Stimulated activated CD4-positive, alpha-beta T cell treated with anti-CD3 and anti-CD28 coated beads, TNF-alpha, amount 100 ng/mL, for 4 hours (primary cell): ENCODE measurements around the gene LCNL1.

Experiments
- DNase-seq, 3 experiments: peaks; one replicate each; pipeline ENCODE4 v3.0.0-alpha.2; 2020; ENCODE audit warnings: low read depth in 3 of 3

The LCNL1 gene

GRCh38 chr9:136982232-136983051 is at the start of gene LCNL1:
LCNL1 (plus strand) TSS chr9:136982993; CDS start chr9:136983587, 594 bp downstream.
- no peak for DNase-seq

- DNase-seq, result no peak
These were observed 48.5 kb upstream of the LCNL1 start for GRCh38 chr9:136934277-136934676.

DNA sequence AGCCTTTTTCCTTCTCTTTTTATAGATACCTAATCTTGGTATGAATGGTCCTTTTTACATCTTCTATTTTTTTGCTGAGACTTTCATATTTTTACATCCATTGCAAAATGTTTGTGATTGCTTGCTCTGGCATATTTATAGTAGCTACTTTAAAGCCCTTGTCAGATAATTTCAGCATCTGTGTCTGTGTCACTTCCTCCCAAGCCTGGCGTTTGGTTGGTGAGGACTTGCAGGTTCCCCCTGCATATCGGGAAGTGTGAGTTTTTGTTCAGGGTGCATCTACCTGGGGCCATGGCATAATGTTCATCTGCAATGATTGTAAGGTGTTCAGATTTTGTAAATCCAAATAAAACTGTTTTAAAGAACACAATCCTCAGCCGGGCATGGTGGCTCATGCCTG is 47.1 kb upstream of the LCNL1 start:
- no peak for DNase-seq

DNA sequence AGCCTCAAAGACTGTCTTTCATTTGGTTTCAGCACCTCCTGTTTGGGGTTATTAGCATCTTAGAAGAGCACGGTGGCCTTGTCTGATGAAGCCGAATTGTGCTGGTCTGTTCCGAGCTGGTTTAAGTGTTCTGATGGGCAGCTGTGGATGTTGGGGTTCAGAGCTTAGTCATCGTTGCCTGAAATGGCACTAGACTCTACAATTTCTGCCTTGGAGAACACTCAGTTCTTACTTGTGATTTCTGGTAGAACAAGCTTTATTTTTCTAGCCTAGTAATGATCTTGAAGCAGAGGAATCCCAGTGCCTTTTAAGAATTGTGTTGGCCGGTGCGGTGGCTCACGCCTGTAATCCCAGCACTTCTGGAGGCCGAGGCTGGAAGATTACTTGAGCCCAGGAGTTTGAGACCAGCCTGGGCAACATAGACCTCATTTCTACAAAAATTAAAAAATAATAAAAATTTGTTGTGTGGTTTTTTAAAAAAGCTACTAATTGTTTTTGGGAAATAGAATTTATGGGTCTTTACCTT is 46.1 kb upstream of the LCNL1 start:
- DNase-seq, result no peak

- no peak for DNase-seq
These were observed 45.4 kb upstream of the LCNL1 start for GRCh38 chr9:136937186-136938001.

DNA sequence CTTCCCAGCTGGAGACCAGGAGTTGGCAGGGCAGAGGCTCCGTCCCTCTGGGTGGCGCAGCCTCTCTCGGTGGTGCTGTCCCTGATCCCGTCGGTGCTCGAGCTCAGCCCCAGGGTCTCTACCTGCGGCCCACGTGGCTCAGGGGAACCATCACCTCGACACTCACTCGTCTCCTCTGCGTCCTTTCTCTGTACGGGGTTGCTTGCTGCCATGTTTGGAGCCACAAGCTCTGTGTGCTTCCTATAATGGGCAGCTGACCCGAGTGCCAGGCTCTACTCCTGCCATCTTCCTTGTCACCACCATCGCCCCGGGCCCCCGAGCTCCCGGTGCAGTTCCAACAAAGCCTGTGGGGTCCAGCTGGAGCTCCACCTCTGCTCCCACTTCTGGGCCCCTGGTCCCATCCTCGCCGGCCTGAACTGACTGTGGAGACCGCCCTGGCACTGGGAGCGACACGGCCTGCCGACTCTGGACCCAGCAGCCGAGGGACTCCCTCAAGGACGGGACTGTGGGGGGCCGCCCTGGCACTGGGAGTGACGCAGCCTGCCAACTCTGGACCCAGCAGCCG is 43.3 kb upstream of the LCNL1 start:
- no peak for DNase-seq

GRCh38 chr9:136939996-136940525 is 42.7 kb upstream of the LCNL1 start:
- DNase-seq, result no peak

GRCh38 chr9:136940526-136941230 is 42.1 kb upstream of the LCNL1 start:
- no peak for DNase-seq

GRCh38 chr9:136941231-136942111 is 41.3 kb upstream of the LCNL1 start:
- DNase-seq, result no peak

DNA sequence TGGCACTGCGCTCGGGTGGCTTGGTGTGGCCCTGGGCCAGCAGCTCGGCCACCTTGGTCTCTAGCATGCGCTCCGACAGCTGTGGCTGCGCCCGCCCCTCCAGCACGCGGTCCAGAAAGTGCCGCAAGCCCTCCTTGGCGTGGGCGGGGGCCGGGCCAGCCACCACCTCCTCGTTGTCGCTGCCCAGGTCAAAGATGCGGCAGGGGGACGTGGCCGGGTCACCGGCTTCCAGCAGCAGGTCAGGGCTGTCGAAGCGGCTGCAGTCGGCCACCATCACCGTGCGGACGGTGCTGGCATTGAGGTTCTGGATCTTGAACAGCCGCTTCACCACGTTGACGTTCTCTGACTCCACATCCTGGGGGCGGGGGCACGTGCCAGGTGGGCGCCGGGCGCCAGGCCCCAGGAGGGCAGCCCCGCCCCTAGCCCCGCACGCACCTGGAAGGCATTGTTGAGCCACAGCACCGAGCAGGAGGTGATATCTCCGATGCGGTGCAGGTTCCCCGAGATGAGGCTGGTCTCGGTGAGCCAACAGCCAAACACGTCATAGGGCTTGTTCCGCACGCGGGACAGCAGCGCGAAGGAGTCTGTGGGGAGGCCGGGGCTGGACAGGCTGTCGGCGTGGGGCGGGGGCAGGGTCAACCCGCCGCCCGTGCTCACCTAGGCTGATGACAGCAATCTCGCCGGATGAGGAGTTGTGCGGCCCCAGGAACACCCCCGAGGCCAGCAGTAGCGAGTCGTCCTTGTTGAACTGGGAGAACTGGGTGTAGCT is 40.5 kb upstream of the LCNL1 start:
- DNase-seq, result no peak

DNA sequence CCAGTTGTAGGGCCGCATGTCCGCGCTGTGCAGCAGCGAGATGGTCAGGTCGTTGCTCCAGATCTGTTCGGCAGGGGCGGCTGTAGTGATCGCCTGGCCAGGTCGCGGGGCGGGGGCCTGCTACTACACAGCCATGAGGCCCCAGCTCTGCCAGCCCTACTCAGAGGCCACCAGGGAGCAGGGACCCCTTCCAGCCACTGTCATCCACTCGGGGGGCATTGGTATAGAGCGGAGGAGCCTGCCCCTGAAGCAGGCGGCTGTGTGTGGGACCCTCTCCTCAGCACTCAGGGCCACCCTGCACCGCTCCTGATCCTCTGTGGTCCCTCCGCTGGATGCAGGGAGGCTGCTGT is 39.9 kb upstream of the LCNL1 start:
- no peak for DNase-seq

DNA sequence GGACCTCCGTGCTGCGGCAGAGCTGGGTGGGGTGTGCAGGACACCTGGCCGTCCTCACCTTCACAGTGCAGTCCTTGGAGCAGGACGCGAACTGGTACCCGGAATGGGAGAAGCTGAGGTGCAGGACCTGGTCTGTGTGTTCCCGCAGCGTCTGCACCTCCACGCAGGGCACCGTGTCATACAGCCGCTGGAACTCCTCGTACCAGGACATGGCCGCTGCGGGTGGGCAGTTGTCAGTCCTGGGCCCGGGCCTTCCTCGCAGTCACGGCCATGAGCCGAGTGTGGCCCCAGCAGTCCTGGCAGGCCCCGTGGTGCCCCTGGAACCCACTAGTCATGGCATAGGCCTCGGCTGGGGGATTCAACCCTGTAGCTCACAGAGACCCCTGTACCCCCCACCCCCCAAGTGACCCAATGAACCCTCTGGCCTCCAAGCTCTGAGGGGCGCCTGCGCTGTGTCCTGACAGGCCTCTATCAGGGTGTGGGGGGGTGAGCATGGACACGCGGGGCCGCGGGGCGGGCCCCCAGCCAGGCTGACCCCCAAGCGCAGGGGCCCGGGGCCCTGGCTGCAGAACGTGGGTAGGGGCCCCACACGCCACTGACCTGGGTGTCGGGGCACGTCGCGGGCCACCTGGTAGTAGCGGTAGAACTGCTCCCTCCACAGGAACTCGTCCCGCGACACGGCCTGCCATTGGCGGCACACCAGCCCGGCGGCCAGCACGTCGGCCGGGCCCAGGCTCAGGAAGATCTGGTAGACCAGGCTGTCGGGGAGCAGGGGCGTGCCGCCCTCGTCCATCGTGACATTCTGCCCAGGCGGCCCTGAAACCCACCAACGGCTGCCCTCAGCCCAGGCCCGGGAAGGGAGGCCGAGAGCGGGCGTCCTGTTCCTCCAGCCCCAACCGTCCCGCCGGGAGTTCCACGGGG is 39.2 kb upstream of the LCNL1 start:
- DNase-seq, result peak in 1 of 3 experiments; percentile 17

GRCh38 chr9:136944212-136944518 is 38.6 kb upstream of the LCNL1 start:
- no peak for DNase-seq

GRCh38 chr9:136944519-136945332 is 38.1 kb upstream of the LCNL1 start, which contains the start of the genes C8G and FBXW5:
C8G (plus strand) TSS chr9:136945243; CDS start chr9:136945321, 78 bp downstream.
FBXW5 (minus strand) TSS chr9:136944738; CDS start chr9:136944083, 655 bp downstream.
- peak; percentile 82 to 91 (median 90) for DNase-seq

DNA sequence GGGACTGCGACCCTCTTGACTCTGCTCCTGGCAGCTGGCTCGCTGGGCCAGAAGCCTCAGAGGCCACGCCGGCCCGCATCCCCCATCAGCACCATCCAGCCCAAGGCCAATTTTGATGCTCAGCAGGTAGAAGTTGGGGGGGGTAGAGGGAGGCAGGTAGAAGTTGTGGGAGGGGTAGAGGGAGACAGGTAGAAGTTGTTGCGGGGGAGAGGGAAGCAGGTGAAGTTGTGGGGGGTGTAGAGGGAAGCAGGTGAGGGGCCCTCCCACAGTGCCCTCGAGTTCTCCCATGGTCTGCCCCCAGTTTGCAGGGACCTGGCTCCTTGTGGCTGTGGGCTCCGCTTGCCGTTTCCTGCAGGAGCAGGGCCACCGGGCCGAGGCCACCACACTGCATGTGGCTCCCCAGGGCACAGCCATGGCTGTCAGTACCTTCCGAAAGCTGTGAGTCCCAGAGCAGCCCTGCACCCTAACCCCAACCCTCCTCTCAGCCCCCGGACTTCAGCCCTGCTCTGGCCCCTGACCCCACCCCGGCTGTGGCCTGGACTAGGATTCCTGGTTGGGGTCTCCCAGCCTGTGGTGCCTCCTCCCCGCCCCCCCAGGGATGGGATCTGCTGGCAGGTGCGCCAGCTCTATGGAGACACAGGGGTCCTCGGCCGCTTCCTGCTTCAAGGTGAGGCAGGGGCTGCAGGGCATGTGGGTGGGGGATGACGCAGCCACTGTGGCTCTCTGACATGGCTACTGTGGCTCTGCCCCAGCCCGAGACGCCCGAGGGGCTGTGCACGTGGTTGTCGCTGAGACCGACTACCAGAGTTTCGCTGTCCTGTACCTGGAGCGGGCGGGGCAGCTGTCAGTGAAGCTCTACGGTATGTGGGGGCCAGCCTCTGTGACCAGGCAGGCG is 37.2 kb upstream of the LCNL1 start:
- no peak for DNase-seq

DNA sequence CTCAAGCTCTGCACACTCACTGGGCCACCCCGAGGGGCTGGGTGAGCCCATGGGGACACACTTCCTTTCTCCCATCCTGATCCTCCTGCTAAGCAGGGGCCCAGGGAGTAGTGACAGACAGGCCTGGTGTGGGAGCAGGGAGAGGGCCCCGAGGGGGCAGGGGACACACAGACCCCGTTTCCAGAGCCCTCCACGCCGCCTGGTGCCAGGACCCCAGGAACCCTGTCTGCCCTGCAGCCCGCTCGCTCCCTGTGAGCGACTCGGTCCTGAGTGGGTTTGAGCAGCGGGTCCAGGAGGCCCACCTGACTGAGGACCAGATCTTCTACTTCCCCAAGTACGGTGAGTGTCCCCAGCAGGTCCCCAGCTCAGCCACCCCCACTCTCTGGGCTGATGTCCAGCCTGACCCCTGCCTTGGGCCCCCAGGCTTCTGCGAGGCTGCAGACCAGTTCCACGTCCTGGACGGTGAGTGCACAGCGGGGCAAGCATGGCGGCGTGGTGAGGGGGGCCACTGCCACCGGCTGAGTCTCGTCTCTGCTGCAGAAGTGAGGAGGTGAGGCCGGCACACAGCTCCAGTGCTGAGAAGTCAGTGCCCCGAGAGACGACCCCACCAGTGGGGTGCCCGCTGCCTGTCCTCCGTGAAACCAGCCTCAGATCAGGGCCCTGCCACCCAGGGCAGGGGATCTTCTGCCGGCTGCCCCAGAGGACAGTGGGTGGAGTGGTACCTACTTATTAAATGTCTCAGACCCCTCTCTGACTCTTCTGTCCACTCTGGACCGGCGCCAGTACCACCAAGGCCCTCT is 36.4 kb upstream of the LCNL1 start:
- no peak for DNase-seq
